ENCODE data around the gene TMEM59L. TPM values are rescaled to one million over a fixed set of nuclear protein-coding genes. Genes with fewer than 3 reads are reported as not detected.

TMEM59L gene
- total and polyA plus RNA-seq, 2 of the 13 experiments (the other 11 are each of a cell fraction or from before 2014, with no cell fraction given), result 0.97 to 5.5 TPM

DNA sequence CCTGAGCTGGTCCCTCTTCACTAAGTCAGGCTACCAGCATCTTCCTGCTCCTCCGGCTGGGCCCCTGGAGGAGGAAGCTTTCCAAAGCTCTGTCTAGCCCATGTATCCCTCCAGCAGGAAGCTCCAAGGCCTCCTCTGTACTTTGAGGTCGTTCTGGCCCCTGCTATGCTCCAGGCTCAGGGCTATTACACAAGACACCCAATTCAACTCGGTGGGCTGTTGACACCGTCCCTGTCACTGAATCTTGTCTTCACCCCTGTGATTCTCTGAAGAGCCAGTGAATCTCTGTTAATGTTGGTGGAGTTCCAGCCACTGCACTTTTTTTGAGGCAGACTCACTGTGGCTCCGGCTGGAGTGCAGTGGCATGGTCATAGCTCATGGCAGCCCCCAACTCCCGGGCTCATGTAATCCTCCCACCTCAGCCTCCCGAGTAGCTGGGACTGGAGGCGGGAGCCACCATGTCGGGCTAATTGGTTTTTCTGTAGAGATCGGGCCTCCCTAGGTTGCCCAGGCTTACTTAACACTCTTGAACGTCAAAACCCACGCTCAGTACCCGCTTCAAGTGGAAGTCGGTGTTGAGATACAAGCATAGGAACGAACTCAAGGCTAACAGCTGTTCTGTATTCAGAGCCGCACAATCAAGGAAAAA is 24.6 kb upstream of the TMEM59L start (continued):
- TF ChIP-seq, protein P1, sequence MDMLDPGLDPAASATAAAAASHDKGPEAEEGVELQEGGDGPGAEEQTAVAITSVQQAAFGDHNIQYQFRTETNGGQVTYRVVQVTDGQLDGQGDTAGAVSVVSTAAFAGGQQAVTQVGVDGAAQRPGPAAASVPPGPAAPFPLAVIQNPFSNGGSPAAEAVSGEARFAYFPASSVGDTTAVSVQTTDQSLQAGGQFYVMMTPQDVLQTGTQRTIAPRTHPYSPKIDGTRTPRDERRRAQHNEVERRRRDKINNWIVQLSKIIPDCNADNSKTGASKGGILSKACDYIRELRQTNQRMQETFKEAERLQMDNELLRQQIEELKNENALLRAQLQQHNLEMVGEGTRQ (IDR thresholded peaks at IDR 0.05; ENCODE audit: low read depth, low read length), result no peak
- TF ChIP-seq, protein P1 (CRISPR knock-in tag; IDR thresholded peaks at IDR 0.05; ENCODE audit: borderline replicate concordance), result no peak
- no peak for TF ChIP-seq ZNF556 (CRISPR knock-in tag; IDR thresholded peaks at IDR 0.05; ENCODE audit: borderline replicate concordance)
- TF ChIP-seq ZNF263 (CRISPR knock-in tag; IDR thresholded peaks at IDR 0.05), result 0 out of 2 replicates have a peak, but pooled peaks have one; percentile 17
- no peak for TF ChIP-seq ZNF264 (CRISPR knock-in tag; IDR thresholded peaks at IDR 0.05)
- TF ChIP-seq ZSCAN9 (CRISPR knock-in tag; IDR thresholded peaks at IDR 0.05; ENCODE audit: borderline replicate concordance), result 0 out of 2 replicates have a peak, but pooled peaks have one; percentile 17
- TF ChIP-seq ZNF577 (CRISPR knock-in tag; IDR thresholded peaks at IDR 0.05; ENCODE audit: borderline replicate concordance, low read depth), result no peak
- no peak for TF ChIP-seq NPAS2 (CRISPR knock-in tag; IDR thresholded peaks at IDR 0.05; ENCODE audit: borderline replicate concordance)
- TF ChIP-seq SMAD3 (CRISPR knock-in tag; IDR thresholded peaks at IDR 0.05), result no peak
- no peak for TF ChIP-seq MTF2 (CRISPR knock-in tag; IDR thresholded peaks at IDR 0.05; ENCODE audit: borderline replicate concordance)
- TF ChIP-seq ZNF205 (CRISPR knock-in tag; IDR thresholded peaks at IDR 0.05), result no peak
- TF ChIP-seq TAF1 (CRISPR knock-in tag; IDR thresholded peaks at IDR 0.05), result no peak
- TF ChIP-seq FOXO1 (CRISPR knock-in tag; IDR thresholded peaks at IDR 0.05), result no peak
- TF ChIP-seq, protein P2, sequence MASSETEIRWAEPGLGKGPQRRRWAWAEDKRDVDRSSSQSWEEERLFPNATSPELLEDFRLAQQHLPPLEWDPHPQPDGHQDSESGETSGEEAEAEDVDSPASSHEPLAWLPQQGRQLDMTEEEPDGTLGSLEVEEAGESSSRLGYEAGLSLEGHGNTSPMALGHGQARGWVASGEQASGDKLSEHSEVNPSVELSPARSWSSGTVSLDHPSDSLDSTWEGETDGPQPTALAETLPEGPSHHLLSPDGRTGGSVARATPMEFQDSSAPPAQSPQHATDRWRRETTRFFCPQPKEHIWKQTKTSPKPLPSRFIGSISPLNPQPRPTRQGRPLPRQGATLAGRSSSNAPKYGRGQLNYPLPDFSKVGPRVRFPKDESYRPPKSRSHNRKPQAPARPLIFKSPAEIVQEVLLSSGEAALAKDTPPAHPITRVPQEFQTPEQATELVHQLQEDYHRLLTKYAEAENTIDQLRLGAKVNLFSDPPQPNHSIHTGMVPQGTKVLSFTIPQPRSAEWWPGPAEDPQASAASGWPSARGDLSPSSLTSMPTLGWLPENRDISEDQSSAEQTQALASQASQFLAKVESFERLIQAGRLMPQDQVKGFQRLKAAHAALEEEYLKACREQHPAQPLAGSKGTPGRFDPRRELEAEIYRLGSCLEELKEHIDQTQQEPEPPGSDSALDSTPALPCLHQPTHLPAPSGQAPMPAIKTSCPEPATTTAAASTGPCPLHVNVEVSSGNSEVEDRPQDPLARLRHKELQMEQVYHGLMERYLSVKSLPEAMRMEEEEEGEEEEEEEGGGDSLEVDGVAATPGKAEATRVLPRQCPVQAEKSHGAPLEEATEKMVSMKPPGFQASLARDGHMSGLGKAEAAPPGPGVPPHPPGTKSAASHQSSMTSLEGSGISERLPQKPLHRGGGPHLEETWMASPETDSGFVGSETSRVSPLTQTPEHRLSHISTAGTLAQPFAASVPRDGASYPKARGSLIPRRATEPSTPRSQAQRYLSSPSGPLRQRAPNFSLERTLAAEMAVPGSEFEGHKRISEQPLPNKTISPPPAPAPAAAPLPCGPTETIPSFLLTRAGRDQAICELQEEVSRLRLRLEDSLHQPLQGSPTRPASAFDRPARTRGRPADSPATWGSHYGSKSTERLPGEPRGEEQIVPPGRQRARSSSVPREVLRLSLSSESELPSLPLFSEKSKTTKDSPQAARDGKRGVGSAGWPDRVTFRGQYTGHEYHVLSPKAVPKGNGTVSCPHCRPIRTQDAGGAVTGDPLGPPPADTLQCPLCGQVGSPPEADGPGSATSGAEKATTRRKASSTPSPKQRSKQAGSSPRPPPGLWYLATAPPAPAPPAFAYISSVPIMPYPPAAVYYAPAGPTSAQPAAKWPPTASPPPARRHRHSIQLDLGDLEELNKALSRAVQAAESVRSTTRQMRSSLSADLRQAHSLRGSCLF (CRISPR knock-in tag; IDR thresholded peaks at IDR 0.05; ENCODE audit: borderline replicate concordance), result no peak
- 0 out of 2 replicates have a peak, but pooled peaks have one; percentile 22 for TF ChIP-seq HOXA3 (CRISPR knock-in tag; IDR thresholded peaks at IDR 0.05)
- TF ChIP-seq, protein P3, sequence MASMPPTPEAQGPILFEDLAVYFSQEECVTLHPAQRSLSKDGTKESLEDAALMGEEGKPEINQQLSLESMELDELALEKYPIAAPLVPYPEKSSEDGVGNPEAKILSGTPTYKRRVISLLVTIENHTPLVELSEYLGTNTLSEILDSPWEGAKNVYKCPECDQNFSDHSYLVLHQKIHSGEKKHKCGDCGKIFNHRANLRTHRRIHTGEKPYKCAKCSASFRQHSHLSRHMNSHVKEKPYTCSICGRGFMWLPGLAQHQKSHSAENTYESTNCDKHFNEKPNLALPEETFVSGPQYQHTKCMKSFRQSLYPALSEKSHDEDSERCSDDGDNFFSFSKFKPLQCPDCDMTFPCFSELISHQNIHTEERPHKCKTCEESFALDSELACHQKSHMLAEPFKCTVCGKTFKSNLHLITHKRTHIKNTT (CRISPR knock-in tag; IDR thresholded peaks at IDR 0.05), result no peak
- no peak for TF ChIP-seq RXRA (CRISPR knock-in tag; IDR thresholded peaks at IDR 0.05)
- TF ChIP-seq MED8 (CRISPR knock-in tag; IDR thresholded peaks at IDR 0.05; ENCODE audit: insufficient replicate concordance), result no peak
- no peak for TF ChIP-seq ZNF616 (CRISPR knock-in tag; IDR thresholded peaks at IDR 0.05; ENCODE audit: low read depth)
- TF ChIP-seq ZFP82 (CRISPR knock-in tag; IDR thresholded peaks at IDR 0.05; ENCODE audit: borderline replicate concordance), result no peak
- TF ChIP-seq, protein P4, sequence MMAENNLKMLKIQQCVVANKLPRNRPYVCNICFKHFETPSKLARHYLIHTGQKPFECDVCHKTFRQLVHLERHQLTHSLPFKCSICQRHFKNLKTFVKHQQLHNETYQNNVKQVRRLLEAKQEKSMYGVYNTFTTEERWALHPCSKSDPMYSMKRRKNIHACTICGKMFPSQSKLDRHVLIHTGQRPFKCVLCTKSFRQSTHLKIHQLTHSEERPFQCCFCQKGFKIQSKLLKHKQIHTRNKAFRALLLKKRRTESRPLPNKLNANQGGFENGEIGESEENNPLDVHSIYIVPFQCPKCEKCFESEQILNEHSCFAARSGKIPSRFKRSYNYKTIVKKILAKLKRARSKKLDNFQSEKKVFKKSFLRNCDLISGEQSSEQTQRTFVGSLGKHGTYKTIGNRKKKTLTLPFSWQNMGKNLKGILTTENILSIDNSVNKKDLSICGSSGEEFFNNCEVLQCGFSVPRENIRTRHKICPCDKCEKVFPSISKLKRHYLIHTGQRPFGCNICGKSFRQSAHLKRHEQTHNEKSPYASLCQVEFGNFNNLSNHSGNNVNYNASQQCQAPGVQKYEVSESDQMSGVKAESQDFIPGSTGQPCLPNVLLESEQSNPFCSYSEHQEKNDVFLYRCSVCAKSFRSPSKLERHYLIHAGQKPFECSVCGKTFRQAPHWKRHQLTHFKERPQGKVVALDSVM (CRISPR knock-in tag; IDR thresholded peaks at IDR 0.05), result peak; percentile 46; the same call in 1 of the 2 replicates
